Fibroblast of pulmonary artery (primary cell): ENCODE results near the gene NR2C2.
"Not testable (repeated sequence)": the region's sequence is repeated elsewhere in the genome, so short reads cannot be mapped to it uniquely, and the experiment has no call there.

ENCODE experiments used
- DNase-seq: peaks from one replicate; pipeline ENCODE4 v3.0.0-alpha.2; 2010; ENCODE audit warnings: low read depth
- H3K4me3 ChIP-seq: replicated peaks from 2 replicates; pipeline ENCODE4 v1.5.1; 2011; ENCODE audit warnings: low read depth, mild to moderate bottlenecking, control low read depth, low read length, moderate library complexity
- CTCF ChIP-seq: IDR thresholded peaks from 2 replicates; pipeline ENCODE4 v1.5.1; 2011; ENCODE audit warnings: mild to moderate bottlenecking, control low read depth, low read length, inconsistent platforms; ENCODE audit errors: missing control alignments

The NR2C2 gene

GRCh38 chr3:14997941-14998340, 50.6 kb downstream of the NR2C2 start:
- no peak overlapping the region for H3K4me3 ChIP-seq
- no peak for DNase-seq
- TF ChIP-seq CTCF, result no peak

- H3K4me3 ChIP-seq, DNase-seq: not testable (repeated sequence)
Observed at GRCh38 chr3:14999182-14999581, 51.8 kb downstream of the NR2C2 start.

- peak; percentile 86 for DNase-seq
- TF ChIP-seq CTCF, result no peak
- no peak overlapping the region for H3K4me3 ChIP-seq
Observed at GRCh38 chr3:15007681-15008141, 60.3 kb downstream of the NR2C2 start.

GRCh38 chr3:15009167-15009566, 61.8 kb downstream of the NR2C2 start:
- TF ChIP-seq CTCF, result no peak
- no peak overlapping the region for H3K4me3 ChIP-seq
- DNase-seq, result no peak

GRCh38 chr3:15010664-15011063, 63.3 kb downstream of the NR2C2 start:
- TF ChIP-seq CTCF, result no peak
- no peak overlapping the region for H3K4me3 ChIP-seq
- DNase-seq, result no peak

- DNase-seq, result no peak
- H3K4me3 ChIP-seq, result no peak overlapping the region
- TF ChIP-seq CTCF, result no peak
Observed at GRCh38 chr3:15011174-15011573, 63.8 kb downstream of the NR2C2 start.

GRCh38 chr3:15014606-15015328, 67.4 kb downstream of the NR2C2 start:
- peak; percentile 29 for DNase-seq
- TF ChIP-seq CTCF, result no peak
- H3K4me3 ChIP-seq, result no peak overlapping the region
